ENCODE results near the gene NWD2.
"Not testable (repeated sequence)": the region's sequence is repeated elsewhere in the genome, so short reads cannot be mapped to it uniquely, and the experiment has no call there.

The NWD2 gene, protein sequence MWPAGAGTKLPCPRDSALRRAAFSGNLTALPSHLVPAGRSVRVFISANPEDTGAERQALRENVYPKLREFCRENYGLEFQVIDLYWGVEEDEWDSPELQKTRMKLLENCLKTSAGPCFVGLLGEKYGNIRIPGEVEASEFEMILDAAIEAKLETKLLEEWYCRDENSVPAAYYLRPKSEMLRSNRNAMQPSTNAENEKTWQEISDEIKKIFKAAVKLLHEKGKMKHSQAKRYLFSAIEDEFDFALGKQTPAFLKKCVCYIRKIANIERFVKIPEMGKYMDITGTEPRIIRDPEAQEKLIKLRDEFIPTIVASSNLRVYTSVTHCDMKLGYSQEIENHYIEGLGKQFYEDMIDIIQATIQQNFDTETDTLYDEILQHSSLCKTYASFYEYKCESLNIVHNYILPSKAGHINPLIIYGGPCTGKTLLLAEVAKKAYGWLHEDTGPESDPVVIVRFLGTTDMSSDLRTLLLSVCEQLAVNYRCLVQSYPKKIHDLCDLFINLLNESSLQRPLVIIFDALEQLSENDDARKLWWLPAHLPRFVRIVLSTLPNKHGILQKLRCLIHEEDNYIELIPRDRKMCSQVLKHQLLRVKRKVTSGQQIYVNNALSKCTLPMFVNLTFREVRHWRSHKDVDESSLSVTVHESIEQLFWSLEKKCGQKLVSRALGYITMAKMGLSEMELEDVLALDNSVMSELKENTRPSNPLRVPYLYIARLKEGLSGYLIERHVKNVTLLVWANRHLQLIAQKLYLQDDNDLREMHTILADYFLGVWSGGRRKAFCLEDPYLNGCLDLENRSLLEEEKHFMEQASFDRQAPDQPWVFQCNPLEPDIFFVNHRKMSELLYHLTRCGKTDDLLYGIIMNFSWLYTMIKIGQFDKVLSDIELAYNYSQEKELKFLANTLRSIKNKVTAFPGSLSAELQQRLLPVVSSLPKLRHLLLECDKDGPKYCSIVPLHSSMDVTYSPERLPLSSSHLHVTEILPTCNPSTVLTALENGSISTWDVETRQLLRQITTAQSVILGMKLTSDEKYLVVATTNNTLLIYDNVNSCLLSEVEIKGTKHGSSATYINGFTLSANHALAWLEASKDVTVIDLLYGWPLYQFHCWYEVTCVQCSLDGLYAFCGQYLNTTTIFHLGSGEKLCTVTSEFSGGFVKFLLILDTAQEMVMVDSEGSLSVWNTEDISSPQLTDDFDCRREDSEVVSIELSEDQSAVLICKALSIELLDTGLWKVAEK (N-terminal part only)

GRCh38 chr4:37244583-37245390 lies at the start of gene NWD2:
TSS of gene NWD2 (plus strand) at chr4:37244743. CDS start at chr4:37245068, 325 bp downstream.
- DNase-seq: no peak

- no peak for DNase-seq
Measured at GRCh38 chr4:37197899-37198298, 46.6 kb upstream of the NWD2 start.

DNA sequence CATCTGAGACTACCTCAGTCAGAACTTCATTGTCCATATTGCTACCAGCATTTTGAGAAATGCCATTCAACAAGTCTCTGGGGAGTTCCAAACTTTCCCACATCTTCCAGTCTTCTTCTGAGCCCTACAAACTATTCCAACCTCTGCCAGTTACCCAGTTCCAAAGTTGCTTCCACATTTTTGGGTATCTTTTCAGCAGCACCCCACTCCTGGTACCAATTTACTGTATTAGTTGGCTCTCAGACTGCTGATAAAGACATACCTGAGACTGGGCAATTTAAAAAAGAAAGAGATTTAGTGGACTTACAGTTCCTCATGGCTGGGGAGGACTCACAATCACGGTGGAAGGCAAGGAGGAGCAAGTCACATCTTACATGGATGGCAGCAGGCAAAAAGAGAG lies 39.8 kb upstream of the NWD2 start:
- not testable (repeated sequence) for DNase-seq

DNA sequence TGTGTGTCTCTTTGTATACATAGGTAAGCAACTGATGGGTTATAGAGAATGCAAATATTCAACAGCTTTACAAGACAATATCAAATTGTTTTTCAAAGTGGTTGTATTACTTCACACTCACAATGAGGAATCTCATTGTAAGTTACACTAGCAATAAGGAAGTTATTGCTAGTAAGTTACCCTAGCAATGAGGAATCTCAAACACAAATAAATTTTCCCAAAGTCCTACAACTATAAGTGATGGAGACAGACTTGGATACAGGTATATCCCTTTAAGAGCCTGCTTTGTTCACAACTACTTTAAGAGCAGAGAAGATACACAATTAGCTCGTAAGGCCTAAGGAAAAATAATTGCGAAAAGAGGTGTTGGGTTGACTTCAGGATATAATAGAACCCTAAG lies 28.3 kb upstream of the NWD2 start:
- DNase-seq: no peak

GRCh38 chr4:37219242-37219641 lies 25.3 kb upstream of the NWD2 start:
- DNase-seq: no peak

GRCh38 chr4:37219990-37220389 lies 24.6 kb upstream of the NWD2 start:
- DNase-seq: no peak

- DNase-seq: no peak
Measured at GRCh38 chr4:37220685-37221084, 23.9 kb upstream of the NWD2 start.

DNA sequence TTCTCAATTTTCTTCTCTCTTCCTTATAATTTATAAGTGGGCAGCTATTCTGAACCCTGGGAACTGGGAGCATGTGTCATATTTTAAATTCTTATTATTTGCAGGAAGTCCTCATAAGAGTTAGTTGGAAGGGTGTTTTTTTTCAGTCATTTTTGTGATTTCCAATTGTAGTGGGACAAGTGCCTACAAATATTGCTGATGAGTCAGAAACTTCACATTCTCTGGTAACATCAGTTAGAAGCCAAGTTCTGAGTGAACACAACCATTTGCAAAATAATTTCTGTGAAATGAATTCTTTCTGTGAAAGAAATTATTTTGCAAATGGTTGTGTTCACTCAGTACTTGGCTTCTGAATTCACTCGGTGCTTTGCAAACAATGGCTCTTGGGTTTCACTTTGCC lies 20.8 kb upstream of the NWD2 start:
- DNase-seq: no peak

DNA sequence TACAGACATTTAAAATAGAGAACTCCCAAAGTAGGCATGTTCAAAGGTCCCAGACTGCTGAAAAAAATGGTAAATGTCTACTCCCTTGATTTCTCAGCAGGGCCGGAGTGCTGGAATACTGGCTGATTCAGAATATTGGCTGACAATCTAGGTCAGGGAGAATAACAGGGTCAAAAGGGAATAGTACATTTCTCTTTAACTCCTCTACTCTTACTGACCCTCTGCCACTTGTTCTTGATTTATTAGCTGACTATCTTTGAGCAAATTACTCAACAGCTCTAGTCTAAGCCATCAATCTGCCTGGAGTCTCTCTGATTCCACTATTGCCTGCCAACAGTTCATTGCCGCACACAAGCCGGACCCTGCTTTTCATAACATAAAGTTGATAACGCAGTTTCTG lies 19.7 kb upstream of the NWD2 start:
- DNase-seq: no peak

- DNase-seq: no peak
Measured at GRCh38 chr4:37225778-37226177, 18.8 kb upstream of the NWD2 start.

DNA sequence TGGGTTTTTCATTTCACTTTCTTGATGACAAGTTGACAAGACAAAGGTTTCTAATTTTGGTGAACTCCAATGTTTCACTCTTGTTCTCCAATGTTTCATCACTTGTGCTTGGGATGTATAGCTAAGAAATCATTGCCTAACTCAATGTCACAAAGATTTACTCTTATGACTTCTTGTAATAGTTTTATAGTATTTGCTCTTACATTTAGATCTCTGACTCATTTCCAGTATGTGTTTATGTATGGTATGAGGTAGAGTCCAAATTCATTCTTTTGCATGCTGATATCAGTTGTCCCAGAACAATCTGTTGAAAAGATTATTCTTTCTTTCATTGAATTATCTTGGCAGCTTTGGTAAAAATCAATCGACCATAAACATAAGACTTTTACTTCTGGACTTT lies 12.2 kb upstream of the NWD2 start:
- no peak for DNase-seq

GRCh38 chr4:37236165-37236564 lies 8.4 kb upstream of the NWD2 start:
- no peak for DNase-seq

DNA sequence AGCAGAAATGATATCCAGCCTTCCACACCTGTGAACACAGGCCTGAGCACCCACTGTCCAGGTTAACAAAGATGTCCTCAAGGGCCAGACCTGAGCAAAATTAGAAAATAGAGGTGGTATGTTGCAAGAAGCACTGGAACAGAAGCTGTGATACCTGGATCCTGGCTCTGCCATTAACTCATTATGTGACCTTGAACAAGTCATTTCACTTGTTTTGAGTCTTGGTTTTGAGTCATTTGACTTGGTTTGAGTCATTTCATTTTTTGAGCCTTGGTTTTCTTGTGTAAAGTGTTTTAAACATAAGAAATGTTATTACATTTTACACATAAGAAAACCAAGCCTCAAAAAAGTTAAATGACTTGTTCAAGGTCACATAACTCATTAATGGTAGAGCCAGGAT lies 2.9 kb upstream of the NWD2 start:
- no peak for DNase-seq

GRCh38 chr4:37243051-37243450 lies 1.5 kb upstream of the NWD2 start:
- DNase-seq: no peak

DNA sequence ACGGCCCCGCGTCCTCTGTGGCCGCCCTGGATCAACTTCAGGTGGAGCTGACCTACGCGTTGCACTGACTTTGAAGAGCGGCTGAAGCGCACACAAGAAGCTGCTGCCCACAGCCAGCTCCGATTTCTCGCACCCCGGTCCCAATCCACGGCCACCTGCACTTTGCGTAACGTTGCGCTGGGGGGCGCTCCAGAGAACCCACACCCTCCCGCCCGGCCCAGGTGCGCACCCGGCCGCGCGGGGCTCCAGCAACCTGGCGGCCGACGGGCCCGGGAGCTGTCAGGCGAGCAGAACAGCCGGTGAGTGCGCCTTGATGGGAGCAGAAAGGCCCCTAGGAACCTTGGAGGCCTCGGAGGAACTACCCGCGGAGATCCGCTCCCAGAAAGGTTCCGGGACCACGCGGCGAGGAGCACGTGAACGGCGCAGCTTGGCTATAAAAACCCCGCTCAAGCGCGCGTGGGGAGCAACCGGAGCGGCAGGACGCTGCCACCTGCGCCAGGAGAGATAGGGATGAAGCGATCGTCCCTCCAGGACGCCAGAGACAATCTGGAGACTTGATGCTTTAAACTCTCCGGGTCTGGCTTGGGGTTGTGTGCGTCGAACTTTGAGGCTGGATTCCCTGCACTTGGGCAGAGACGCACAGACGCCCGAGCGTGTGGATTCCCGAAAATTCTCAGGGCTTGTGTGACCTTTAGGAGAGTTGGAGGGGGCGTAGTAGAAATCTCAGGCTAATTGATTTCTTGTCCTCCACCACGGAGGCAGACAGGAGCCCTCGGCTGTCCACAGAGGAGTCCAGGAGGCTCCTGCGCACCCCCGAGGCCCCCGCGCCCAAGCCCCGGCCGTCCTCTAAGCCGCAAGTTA lies 591 bp upstream of the NWD2 start:
- DNase-seq: peak; percentile 7

- DNase-seq: no peak
Measured at GRCh38 chr4:37245391-37245954, 930 bp downstream of the NWD2 start.

GRCh38 chr4:37246891-37247290 lies 2.3 kb downstream of the NWD2 start:
- no peak for DNase-seq

- DNase-seq: no peak
Measured at GRCh38 chr4:37258221-37258620, 13.7 kb downstream of the NWD2 start.

GRCh38 chr4:37268319-37268718 lies 23.8 kb downstream of the NWD2 start:
- DNase-seq: no peak

DNA sequence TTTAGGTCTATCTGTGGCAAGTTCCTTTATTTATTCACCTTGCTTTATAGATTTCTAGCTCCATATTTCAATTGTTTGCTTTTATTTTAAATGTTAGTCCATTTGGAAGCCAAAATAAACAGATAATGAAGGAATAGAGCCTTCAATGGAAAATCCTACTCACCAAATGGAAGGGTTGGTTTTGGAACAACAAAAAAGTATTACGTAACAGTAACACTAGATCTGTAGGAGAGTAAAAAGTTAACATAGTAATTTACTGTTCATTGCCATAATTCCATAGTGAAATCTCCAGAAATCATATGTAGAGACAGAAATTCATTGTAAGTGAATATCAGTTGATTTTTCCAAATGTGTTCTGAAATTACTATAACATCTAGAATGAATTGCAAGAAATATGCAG lies 34.6 kb downstream of the NWD2 start:
- no peak for DNase-seq
